Measurements from ENCODE around the gene ZFY.

- TF ChIP-seq FOXM1 (IDR thresholded peaks at IDR 0.05; ENCODE audit: borderline replicate concordance) = no peak
- TF ChIP-seq LEF1 (IDR thresholded peaks at IDR 0.05; ENCODE audit: borderline replicate concordance) = no peak
These were observed 47.2 kb upstream of the ZFY start for GRCh38 chrY:2887955-2888354.

All from HEK293T (cell line).